Measurements from ENCODE around the gene RPS24. TPM values are rescaled to one million over a fixed set of nuclear protein-coding genes. Genes with fewer than 3 reads are reported as not detected.
A peak's percentile ranks its signal among the peaks of the same experiment; 100 is the strongest.

RPS24 gene
- total RNA-seq, 1 experiment from 2014 or later = 1,941 TPM

GRCh38 chr10:78028438-78029268 lies 5.0 kb upstream of the RPS24 start:
- H3K4me3 Mint-ChIP-seq (ENCODE audit: low read depth, unreplicated experiment) = peak overlapping the region; percentile 88
- intact Hi-C loops (cut with micrococcal nuclease; ENCODE audit: unreplicated experiment) = loop anchor here (2.0 kb wide), 1 partner anchor 182 kb away; no protein-coding TSS in a partner anchor
- H3K9me3 Mint-ChIP-seq (ENCODE audit: low read depth, unreplicated experiment) = no peaks in the 10 kb centered on the region
- TSS peak; percentile 57 for BruUV-seq (replicated peaks)
- CTCF ChIA-PET = interaction anchor here (0.7 kb wide), 1 partner anchor 239 kb away, joined by 4 read pairs; no protein-coding TSS in a partner anchor
- peak overlapping the region; percentile 91 for H3K27ac Mint-ChIP-seq (ENCODE audit: unreplicated experiment)
- no peak for TF ChIP-seq CTCF (IDR thresholded peaks at IDR 0.05; ENCODE audit: unreplicated experiment)
- H3K27me3 Mint-ChIP-seq (ENCODE audit: unreplicated experiment) = no peaks in the 10 kb centered on the region
- no peak for DNase-seq
- H3K4me1 Mint-ChIP-seq (ENCODE audit: low read depth, unreplicated experiment) = peaks cover 28% of the 10 kb centered on the region
- peaks cover 67% of the 10 kb centered on the region for H3K36me3 Mint-ChIP-seq (ENCODE audit: insufficient read depth, unreplicated experiment)

- peak within 1 kb of the TSS; percentile 91 for H3K27ac Mint-ChIP-seq (ENCODE audit: unreplicated experiment)
- intact Hi-C loops (cut with micrococcal nuclease; ENCODE audit: unreplicated experiment) = loop anchor here (2.0 kb wide), 1 partner anchor 183 kb away; no protein-coding TSS in a partner anchor
- peaks cover 28% of the 10 kb centered on the region for H3K4me1 Mint-ChIP-seq (ENCODE audit: low read depth, unreplicated experiment)
- no peaks in the 10 kb centered on the region for H3K27me3 Mint-ChIP-seq (ENCODE audit: unreplicated experiment)
- peak within 1 kb of the TSS; percentile 88 for H3K4me3 Mint-ChIP-seq (ENCODE audit: low read depth, unreplicated experiment)
- CTCF ChIA-PET = interaction anchor here (0.6 to 1.0 kb wide), 15 partner anchors 13 to 1173 kb away, joined by 3 to 7 read pairs (median 4); no protein-coding TSS in a partner anchor
- H3K36me3 Mint-ChIP-seq (ENCODE audit: insufficient read depth, unreplicated experiment) = peaks cover 67% of the 10 kb centered on the region
- no TSS peak for BruUV-seq (replicated peaks)
- peak; percentile 87 for TF ChIP-seq CTCF (IDR thresholded peaks at IDR 0.05; ENCODE audit: unreplicated experiment)
- no peaks in the 10 kb centered on the region for H3K9me3 Mint-ChIP-seq (ENCODE audit: low read depth, unreplicated experiment)
- peak; percentile 97 for DNase-seq
These were observed 4.1 kb upstream of the RPS24 start, which contains the start of gene POLR3A for GRCh38 chr10:78029269-78030226. Gene POLR3A (minus strand): TSS chr10:78029515. CDS start chr10:78029407, 108 bp downstream.

- TF ChIP-seq CTCF (IDR thresholded peaks at IDR 0.05; ENCODE audit: unreplicated experiment) = no peak
- no peak for DNase-seq
- CTCF ChIA-PET = interaction anchor here (0.9 kb wide), 1 partner anchor 499 kb away, joined by 6 read pairs; no protein-coding TSS in a partner anchor
- Mint-ChIP-seq H3K9me3 (ENCODE audit: low read depth, unreplicated experiment) (no peaks in the 10 kb centered on the region), H3K36me3 (ENCODE audit: insufficient read depth, unreplicated experiment) (peaks cover 79% of the 10 kb centered on the region), H3K27ac (ENCODE audit: unreplicated experiment) (peak overlapping the region; percentile 96), H3K4me1 (ENCODE audit: low read depth, unreplicated experiment) (peaks cover 45% of the 10 kb centered on the region), H3K4me3 (ENCODE audit: low read depth, unreplicated experiment) (peak overlapping the region; percentile 89), H3K27me3 (ENCODE audit: unreplicated experiment) (no peaks in the 10 kb centered on the region)
- BruUV-seq (replicated peaks) = no TSS peak
- intact Hi-C loops (cut with micrococcal nuclease; ENCODE audit: unreplicated experiment) = no loop called here
These were observed 351 bp upstream of the RPS24 start for GRCh38 chr10:78033387-78033636.

- intact Hi-C loops (cut with micrococcal nuclease; ENCODE audit: unreplicated experiment) = no loop called here
- Mint-ChIP-seq H3K4me1 (ENCODE audit: low read depth, unreplicated experiment) (peaks cover 34% of the 10 kb centered on the region), H3K36me3 (ENCODE audit: insufficient read depth, unreplicated experiment) (peaks cover 79% of the 10 kb centered on the region), H3K9me3 (ENCODE audit: low read depth, unreplicated experiment) (no peaks in the 10 kb centered on the region), H3K27me3 (ENCODE audit: unreplicated experiment) (no peaks in the 10 kb centered on the region), H3K4me3 (ENCODE audit: low read depth, unreplicated experiment) (peak overlapping the region; percentile 89), H3K27ac (ENCODE audit: unreplicated experiment) (peak overlapping the region; percentile 96)
- CTCF ChIA-PET = no interaction called here
- no TSS peak for BruUV-seq (replicated peaks)
- TF ChIP-seq CTCF (IDR thresholded peaks at IDR 0.05; ENCODE audit: unreplicated experiment) = no peak
- no peak for DNase-seq
These were observed 1.4 kb downstream of the RPS24 start for GRCh38 chr10:78035025-78035424.

Data from Calu3 (cell line).